WTC11 (cell line): ENCODE results near the gene CISTR. TPM values are rescaled to one million over a fixed set of nuclear protein-coding genes. Genes with fewer than 3 reads are reported as not detected.

Source experiments
- ATAC-seq: fragments of 200-7000 bp; cut with Tn5 transposase; 2 replicates; pipeline ENCODE4 v1.10.0; 2021; ENCODE audit warnings: mild to moderate bottlenecking, moderate library complexity
- CTCF ChIA-PET: fragments of 300-600 bp; sonication (Branson Sonifier 250); formaldehyde crosslinking; loops from one replicate; lab custom pipeline; 2021; ENCODE audit warnings: antibody characterized with exemption; lab: Charles Lee
- POLR2A ChIA-PET: fragments of 350-600 bp; sonication (Branson Sonifier 250); formaldehyde crosslinking; loops from one replicate; lab custom pipeline; 2021; ENCODE audit warnings: antibody characterized with exemption; lab: Charles Lee
- DNase-seq: peaks from one replicate; pipeline ENCODE4 v3.0.0; 2021; ENCODE audit warnings: low spot score
- H3K27ac Mint-ChIP-seq: 2 replicates; pipeline ENCODE4 v1.8.0; 2021; ENCODE audit warnings: mixed read lengths
- H3K27me3 Mint-ChIP-seq: 2 replicates; pipeline ENCODE4 v1.8.0; 2021; ENCODE audit warnings: low read depth, mild to moderate bottlenecking, moderate library complexity, mixed read lengths
- H3K36me3 Mint-ChIP-seq: 2 replicates; pipeline ENCODE4 v1.8.0; 2021; ENCODE audit warnings: mixed read lengths
- H3K4me1 Mint-ChIP-seq: 2 replicates; pipeline ENCODE4 v1.8.0; 2022; ENCODE audit warnings: mixed read lengths
- H3K4me3 Mint-ChIP-seq: 2 replicates; pipeline ENCODE4 v1.8.0; 2021; ENCODE audit warnings: mild to moderate bottlenecking, moderate library complexity, mixed read lengths
- H3K9me3 Mint-ChIP-seq: 2 replicates; pipeline ENCODE4 v1.8.0; 2021; ENCODE audit warnings: mixed read lengths
- ATF1 ChIP-seq: sonication (generic); formaldehyde crosslinking; IDR thresholded peaks from 2 replicates; pipeline ENCODE4 v1.8.1; 2023; ENCODE audit warnings: mild to moderate bottlenecking, moderate library complexity, missing genetic modification reagents
- CREM ChIP-seq: sonication (generic); formaldehyde crosslinking; IDR thresholded peaks from 2 replicates; pipeline ENCODE4 v1.8.1; 2022; ENCODE audit warnings: mild to moderate bottlenecking, missing genetic modification reagents, moderate library complexity
- FOXK1 ChIP-seq: sonication (generic); formaldehyde crosslinking; IDR thresholded peaks from 2 replicates; pipeline ENCODE4 v1.8.0; 2022; ENCODE audit warnings: mild to moderate bottlenecking, moderate library complexity, missing genetic modification reagents
- GABPB1 ChIP-seq: sonication (generic); formaldehyde crosslinking; IDR thresholded peaks from 2 replicates; pipeline ENCODE4 v1.8.1; 2023; ENCODE audit warnings: mild to moderate bottlenecking, missing genetic modification reagents
- JAZF1 ChIP-seq: fragments of 250-450 bp; sonication (Bioruptor Pico); IDR thresholded peaks from 2 replicates; pipeline ENCODE4 v1.9.0; 2021; ENCODE audit warnings: moderate library complexity, mild to moderate bottlenecking, inconsistent platforms
- NR2C2 ChIP-seq: sonication (generic); formaldehyde crosslinking; IDR thresholded peaks from 2 replicates; pipeline ENCODE4 v1.8.0; 2022; ENCODE audit warnings: mild to moderate bottlenecking, missing genetic modification reagents
- SP1 ChIP-seq: sonication (generic); formaldehyde crosslinking; conservative IDR thresholded peaks from 2 replicates; pipeline ENCODE4 v1.8.1; 2022; ENCODE audit warnings: missing genetic modification reagents
- ZNF138 ChIP-seq: sonication (generic); formaldehyde crosslinking; conservative IDR thresholded peaks from 2 replicates; pipeline ENCODE4 v1.8.1; 2022; ENCODE audit warnings: mild to moderate bottlenecking, moderate library complexity, missing genetic modification reagents
- ZNF423 ChIP-seq: fragments of 250-450 bp; sonication (Bioruptor Pico); IDR thresholded peaks from 2 replicates; pipeline ENCODE4 v2.1.2; 2022; ENCODE audit warnings: mild to moderate bottlenecking, moderate library complexity
- ZSCAN18 ChIP-seq: fragments of 250-450 bp; sonication (Bioruptor Pico); IDR thresholded peaks from 2 replicates; pipeline ENCODE4 v2.1.2; 2022; ENCODE audit warnings: mild to moderate bottlenecking, moderate library complexity
- total RNA-seq: library from RNA; stranded (reverse); gene quantifications from 3 replicates; pipeline ENCODE4 v1.2.3, GENCODE V29; 2021
- TF ChIP-seq, protein P1 (sequence below): fragments of 250-450 bp; sonication (Bioruptor Pico); IDR thresholded peaks from 2 replicates; pipeline ENCODE4 v1.8.0; 2021; ENCODE audit warnings: mild to moderate bottlenecking
- TF ChIP-seq, protein P2 (sequence below): sonication (generic); formaldehyde crosslinking; IDR thresholded peaks from 2 replicates; pipeline ENCODE4 v1.8.1; 2023; ENCODE audit warnings: mild to moderate bottlenecking, missing genetic modification reagents, moderate library complexity
- TF ChIP-seq, protein P3 (sequence below): sonication (generic); formaldehyde crosslinking; IDR thresholded peaks from 2 replicates; pipeline ENCODE4 v1.8.0; 2022; ENCODE audit warnings: mild to moderate bottlenecking, missing genetic modification reagents
- TF ChIP-seq, protein P4 (sequence below): sonication (generic); formaldehyde crosslinking; IDR thresholded peaks from 2 replicates; pipeline ENCODE4 v1.8.1; 2023; ENCODE audit warnings: mild to moderate bottlenecking, missing genetic modification reagents
- TF ChIP-seq, protein P5 (sequence below): sonication (generic); formaldehyde crosslinking; IDR thresholded peaks from 2 replicates; pipeline ENCODE4 v1.8.0; 2022; ENCODE audit warnings: mild to moderate bottlenecking, missing genetic modification reagents
- TF ChIP-seq, protein P6 (sequence below): sonication (generic); formaldehyde crosslinking; conservative IDR thresholded peaks from 2 replicates; pipeline ENCODE4 v1.8.1; 2023; ENCODE audit warnings: mild to moderate bottlenecking, low read depth, missing genetic modification reagents, moderate library complexity

Gene CISTR
- total RNA-seq, 1 experiment from 2014 or later = 0.81 TPM

DNA sequence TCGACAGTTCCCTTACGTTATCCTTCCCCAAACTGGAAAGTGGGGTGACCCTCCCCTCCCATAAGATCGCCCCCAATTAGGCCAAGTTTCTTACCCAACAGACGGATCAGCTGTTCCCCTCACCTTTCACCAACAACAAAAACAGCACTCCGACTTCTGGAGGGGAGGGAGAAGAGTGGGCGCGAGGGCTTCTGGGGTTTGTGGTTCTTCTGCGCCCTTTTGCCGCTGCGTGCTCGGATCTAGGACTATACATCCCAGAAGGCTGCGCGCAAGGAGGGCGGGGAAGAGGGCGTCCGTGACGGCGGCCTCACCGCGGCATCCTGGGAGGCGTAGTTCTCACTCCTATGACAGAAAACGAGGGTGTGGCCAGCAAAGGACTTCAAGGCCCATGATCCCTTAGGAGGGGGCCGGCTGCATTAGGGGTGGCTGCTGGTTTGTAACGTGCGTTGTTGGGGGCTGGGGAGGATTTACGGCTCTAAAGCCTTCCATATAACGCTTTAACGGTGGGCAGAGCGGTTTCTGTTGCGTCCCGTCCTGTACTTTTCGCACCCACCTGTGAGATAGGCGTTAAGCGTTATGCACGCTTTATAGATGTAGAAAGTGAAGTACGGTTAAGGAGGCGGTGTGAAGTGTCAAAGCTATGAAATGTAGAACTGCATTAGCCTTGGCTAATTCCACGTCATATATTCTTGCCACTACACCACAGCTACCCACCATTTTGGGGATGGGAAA, 24.3 kb downstream of the CISTR start, which contains the start of gene CALCOCO1:
Gene CALCOCO1 (minus strand): TSS at position 143 of the 732 bp plus-strand sequence. CDS start 2,210 bp downstream, outside the sequence.
- peaks cover 3% of the 10 kb centered on the region; the same call in 1 of the 2 replicates for H3K27me3 Mint-ChIP-seq
- H3K4me1 Mint-ChIP-seq = peaks cover 27% of the 10 kb centered on the region
- no peaks in the 10 kb centered on the region for H3K36me3 Mint-ChIP-seq
- TF ChIP-seq SP1 (CRISPR knock-in tag) (peak; percentile 99), NR2C2 (CRISPR knock-in tag) (no peak), ATF1 (CRISPR knock-in tag) (no peak), JAZF1 (no peak), ZNF423 (CRISPR knock-in tag) (no peak), ZNF138 (CRISPR knock-in tag) (no peak), CREM (CRISPR knock-in tag) (peak; percentile 31; the same call in 1 of the 2 replicates), GABPB1 (0 out of 2 replicates have a peak, but pooled peaks have one; percentile 11), FOXK1 (CRISPR knock-in tag) (peak; percentile 94)
- TF ChIP-seq, protein P1, sequence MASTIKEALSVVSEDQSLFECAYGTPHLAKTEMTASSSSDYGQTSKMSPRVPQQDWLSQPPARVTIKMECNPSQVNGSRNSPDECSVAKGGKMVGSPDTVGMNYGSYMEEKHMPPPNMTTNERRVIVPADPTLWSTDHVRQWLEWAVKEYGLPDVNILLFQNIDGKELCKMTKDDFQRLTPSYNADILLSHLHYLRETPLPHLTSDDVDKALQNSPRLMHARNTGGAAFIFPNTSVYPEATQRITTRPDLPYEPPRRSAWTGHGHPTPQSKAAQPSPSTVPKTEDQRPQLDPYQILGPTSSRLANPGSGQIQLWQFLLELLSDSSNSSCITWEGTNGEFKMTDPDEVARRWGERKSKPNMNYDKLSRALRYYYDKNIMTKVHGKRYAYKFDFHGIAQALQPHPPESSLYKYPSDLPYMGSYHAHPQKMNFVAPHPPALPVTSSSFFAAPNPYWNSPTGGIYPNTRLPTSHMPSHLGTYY (CRISPR knock-in tag) = no peak
- TF ChIP-seq, protein P2, sequence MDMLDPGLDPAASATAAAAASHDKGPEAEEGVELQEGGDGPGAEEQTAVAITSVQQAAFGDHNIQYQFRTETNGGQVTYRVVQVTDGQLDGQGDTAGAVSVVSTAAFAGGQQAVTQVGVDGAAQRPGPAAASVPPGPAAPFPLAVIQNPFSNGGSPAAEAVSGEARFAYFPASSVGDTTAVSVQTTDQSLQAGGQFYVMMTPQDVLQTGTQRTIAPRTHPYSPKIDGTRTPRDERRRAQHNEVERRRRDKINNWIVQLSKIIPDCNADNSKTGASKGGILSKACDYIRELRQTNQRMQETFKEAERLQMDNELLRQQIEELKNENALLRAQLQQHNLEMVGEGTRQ (CRISPR knock-in tag) = peak; percentile 68
- TF ChIP-seq, protein P3, sequence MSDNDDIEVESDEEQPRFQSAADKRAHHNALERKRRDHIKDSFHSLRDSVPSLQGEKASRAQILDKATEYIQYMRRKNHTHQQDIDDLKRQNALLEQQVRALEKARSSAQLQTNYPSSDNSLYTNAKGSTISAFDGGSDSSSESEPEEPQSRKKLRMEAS (CRISPR knock-in tag) = 0 out of 2 replicates have a peak, but pooled peaks have one; percentile 51
- TF ChIP-seq, protein P4, sequence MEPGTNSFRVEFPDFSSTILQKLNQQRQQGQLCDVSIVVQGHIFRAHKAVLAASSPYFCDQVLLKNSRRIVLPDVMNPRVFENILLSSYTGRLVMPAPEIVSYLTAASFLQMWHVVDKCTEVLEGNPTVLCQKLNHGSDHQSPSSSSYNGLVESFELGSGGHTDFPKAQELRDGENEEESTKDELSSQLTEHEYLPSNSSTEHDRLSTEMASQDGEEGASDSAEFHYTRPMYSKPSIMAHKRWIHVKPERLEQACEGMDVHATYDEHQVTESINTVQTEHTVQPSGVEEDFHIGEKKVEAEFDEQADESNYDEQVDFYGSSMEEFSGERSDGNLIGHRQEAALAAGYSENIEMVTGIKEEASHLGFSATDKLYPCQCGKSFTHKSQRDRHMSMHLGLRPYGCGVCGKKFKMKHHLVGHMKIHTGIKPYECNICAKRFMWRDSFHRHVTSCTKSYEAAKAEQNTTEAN (CRISPR knock-in tag) = 0 out of 2 replicates have a peak, but pooled peaks have one; percentile 18
- TF ChIP-seq, protein P5, sequence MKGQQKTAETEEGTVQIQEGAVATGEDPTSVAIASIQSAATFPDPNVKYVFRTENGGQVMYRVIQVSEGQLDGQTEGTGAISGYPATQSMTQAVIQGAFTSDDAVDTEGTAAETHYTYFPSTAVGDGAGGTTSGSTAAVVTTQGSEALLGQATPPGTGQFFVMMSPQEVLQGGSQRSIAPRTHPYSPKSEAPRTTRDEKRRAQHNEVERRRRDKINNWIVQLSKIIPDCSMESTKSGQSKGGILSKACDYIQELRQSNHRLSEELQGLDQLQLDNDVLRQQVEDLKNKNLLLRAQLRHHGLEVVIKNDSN (CRISPR knock-in tag) = peak; percentile 60; the same call in 1 of the 2 replicates
- ChIA-PET POLR2A (interaction anchor here (0.6 to 1.8 kb wide), 5 partner anchors 10 to 305 kb away, joined by 3 to 5 read pairs (median 4); partner anchors contain the start of gene ATP5MC2), CTCF (interaction anchor here (0.7 to 13.8 kb wide), 8 partner anchors 10 to 258 kb away, joined by 3 to 191 read pairs (median 4); partner anchors contain the start of genes ATP5MC2, HOXC10 and TARBP2)
- H3K9me3 Mint-ChIP-seq = peaks cover 4% of the 10 kb centered on the region
- peak within 1 kb of the TSS; percentile 94 for H3K4me3 Mint-ChIP-seq
- ATAC-seq (peak; percentile 98), DNase-seq (peak; percentile 98)
- H3K27ac Mint-ChIP-seq = peak within 1 kb of the TSS; percentile 88

DNA sequence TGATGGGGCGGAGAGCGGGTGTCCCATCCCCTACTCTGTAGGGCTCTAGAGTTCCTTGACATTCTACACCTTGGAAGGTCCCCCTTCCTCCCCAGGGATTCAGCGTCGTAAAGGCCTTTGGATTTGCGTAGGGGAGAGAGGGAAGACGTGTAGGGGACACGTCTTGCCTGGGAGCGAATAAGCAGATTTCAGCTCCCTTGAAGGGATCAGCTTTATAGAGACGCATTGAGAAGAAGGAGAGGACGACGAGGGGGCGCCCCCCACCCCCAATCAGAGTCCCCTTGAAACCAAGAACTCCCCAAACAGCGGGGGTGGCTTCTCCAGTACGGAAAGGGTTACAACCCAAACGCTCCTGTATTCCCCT, 24.9 kb downstream of the CISTR start:
- peak; percentile 3; the same call in 1 of the 2 replicates for ATAC-seq
- H3K4me1 Mint-ChIP-seq = peaks cover 27% of the 10 kb centered on the region
- POLR2A ChIA-PET = no interaction called here

More for the DNA sequence above, 24.9 kb downstream of the CISTR start:
- TF ChIP-seq, protein P2 (CRISPR knock-in tag) = no peak
- TF ChIP-seq, protein P6, sequence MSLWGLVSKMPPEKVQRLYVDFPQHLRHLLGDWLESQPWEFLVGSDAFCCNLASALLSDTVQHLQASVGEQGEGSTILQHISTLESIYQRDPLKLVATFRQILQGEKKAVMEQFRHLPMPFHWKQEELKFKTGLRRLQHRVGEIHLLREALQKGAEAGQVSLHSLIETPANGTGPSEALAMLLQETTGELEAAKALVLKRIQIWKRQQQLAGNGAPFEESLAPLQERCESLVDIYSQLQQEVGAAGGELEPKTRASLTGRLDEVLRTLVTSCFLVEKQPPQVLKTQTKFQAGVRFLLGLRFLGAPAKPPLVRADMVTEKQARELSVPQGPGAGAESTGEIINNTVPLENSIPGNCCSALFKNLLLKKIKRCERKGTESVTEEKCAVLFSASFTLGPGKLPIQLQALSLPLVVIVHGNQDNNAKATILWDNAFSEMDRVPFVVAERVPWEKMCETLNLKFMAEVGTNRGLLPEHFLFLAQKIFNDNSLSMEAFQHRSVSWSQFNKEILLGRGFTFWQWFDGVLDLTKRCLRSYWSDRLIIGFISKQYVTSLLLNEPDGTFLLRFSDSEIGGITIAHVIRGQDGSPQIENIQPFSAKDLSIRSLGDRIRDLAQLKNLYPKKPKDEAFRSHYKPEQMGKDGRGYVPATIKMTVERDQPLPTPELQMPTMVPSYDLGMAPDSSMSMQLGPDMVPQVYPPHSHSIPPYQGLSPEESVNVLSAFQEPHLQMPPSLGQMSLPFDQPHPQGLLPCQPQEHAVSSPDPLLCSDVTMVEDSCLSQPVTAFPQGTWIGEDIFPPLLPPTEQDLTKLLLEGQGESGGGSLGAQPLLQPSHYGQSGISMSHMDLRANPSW = no peak
- no peak for TF ChIP-seq ZSCAN18
- no peaks in the 10 kb centered on the region for H3K36me3 Mint-ChIP-seq
- H3K27me3 Mint-ChIP-seq = peaks cover 3% of the 10 kb centered on the region; the same call in 1 of the 2 replicates
- CTCF ChIA-PET = interaction anchor here (2.5 to 13.8 kb wide), 4 partner anchors 18 to 51 kb away, joined by 5 to 191 read pairs (median 16); partner anchors contain the start of gene ATP5MC2
- H3K4me3 Mint-ChIP-seq = peak overlapping the region; percentile 94
- peaks cover 4% of the 10 kb centered on the region for H3K9me3 Mint-ChIP-seq
- DNase-seq = no peak
- peak overlapping the region; percentile 83 for H3K27ac Mint-ChIP-seq
